GM19455 (cell line): ENCODE results near the gene CRAMP1.

Experiments used
- ATAC-seq: cut with Tn5 transposase; IDR thresholded peaks from one replicate; pipeline ENCODE4 v1.9.1; 2021; ENCODE audit not compliant: unreplicated experiment

The CRAMP1 gene

GRCh38 chr16:1655909-1656807, 44.0 kb downstream of the CRAMP1 start:
- ATAC-seq: no peak

- no peak for ATAC-seq
Measured at GRCh38 chr16:1656808-1657617, 44.9 kb downstream of the CRAMP1 start.

- ATAC-seq: no peak
Measured at GRCh38 chr16:1657841-1658240, 45.7 kb downstream of the CRAMP1 start.

- no peak for ATAC-seq
Measured at GRCh38 chr16:1659031-1659430, 46.9 kb downstream of the CRAMP1 start.

GRCh38 chr16:1661826-1662225, 49.7 kb downstream of the CRAMP1 start:
- ATAC-seq: no peak

- ATAC-seq: no peak
Measured at GRCh38 chr16:1662543-1662942, 50.4 kb downstream of the CRAMP1 start.

GRCh38 chr16:1665829-1666228, 53.7 kb downstream of the CRAMP1 start:
- no peak for ATAC-seq

GRCh38 chr16:1666316-1666715, 54.2 kb downstream of the CRAMP1 start:
- no peak for ATAC-seq

GRCh38 chr16:1667271-1667670, 55.1 kb downstream of the CRAMP1 start:
- no peak for ATAC-seq

- ATAC-seq: no peak
Measured at GRCh38 chr16:1667916-1668315, 55.8 kb downstream of the CRAMP1 start.

- no peak for ATAC-seq
Measured at GRCh38 chr16:1668612-1669319, 56.6 kb downstream of the CRAMP1 start.

GRCh38 chr16:1669698-1670097, 57.5 kb downstream of the CRAMP1 start:
- no peak for ATAC-seq

- ATAC-seq: no peak
Measured at GRCh38 chr16:1670371-1670770, 58.2 kb downstream of the CRAMP1 start.

GRCh38 chr16:1670866-1671265, 58.7 kb downstream of the CRAMP1 start:
- no peak for ATAC-seq

- ATAC-seq: no peak
Measured at GRCh38 chr16:1673424-1674151, 61.4 kb downstream of the CRAMP1 start.

GRCh38 chr16:1674306-1674705, 62.1 kb downstream of the CRAMP1 start:
- ATAC-seq: no peak

- ATAC-seq: no peak
Measured at GRCh38 chr16:1674751-1675664, 62.8 kb downstream of the CRAMP1 start.

- no peak for ATAC-seq
Measured at GRCh38 chr16:1676661-1677060, 64.5 kb downstream of the CRAMP1 start.

- no peak for ATAC-seq
Measured at GRCh38 chr16:1677339-1677738, 65.2 kb downstream of the CRAMP1 start.
